GM11168 (cell line): ENCODE data around the gene BOLL.
"Not testable (repeated sequence)": the region's sequence is repeated elsewhere in the genome, so short reads cannot be mapped to it uniquely, and the experiment has no call there.

Experiments
- in situ Hi-C: fragments of 300-500 bp; cut with MboI; formaldehyde crosslinking; loops from one replicate; pipeline ENCODE4 v1.12.0; 2022; ENCODE audit warnings: low sequenced_read_pairs; ENCODE audit not compliant: unreplicated experiment

Gene BOLL

DNA sequence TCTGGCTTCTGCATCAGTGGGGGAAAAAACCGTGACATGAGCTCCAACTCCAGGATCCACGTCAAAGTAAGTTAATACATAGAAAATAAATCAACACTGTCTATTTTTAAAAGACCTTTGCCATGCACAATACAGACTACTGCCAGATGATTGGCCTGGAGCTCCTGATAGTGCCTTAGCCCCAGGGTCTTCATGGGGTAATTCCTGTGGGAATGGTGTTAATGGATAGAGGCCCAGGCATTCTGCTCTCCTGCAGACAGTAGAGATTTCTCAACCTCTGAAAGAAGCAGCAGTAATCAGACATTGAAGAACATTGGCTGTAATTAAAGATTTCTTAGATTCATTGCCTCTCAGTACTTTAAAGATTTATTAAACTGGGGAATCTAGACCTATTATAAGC lies 15.0 kb upstream of the BOLL start:
- in situ Hi-C loops = loop anchor here (25.0 kb wide), 1 partner anchor 487 kb away; no protein-coding TSS in a partner anchor

DNA sequence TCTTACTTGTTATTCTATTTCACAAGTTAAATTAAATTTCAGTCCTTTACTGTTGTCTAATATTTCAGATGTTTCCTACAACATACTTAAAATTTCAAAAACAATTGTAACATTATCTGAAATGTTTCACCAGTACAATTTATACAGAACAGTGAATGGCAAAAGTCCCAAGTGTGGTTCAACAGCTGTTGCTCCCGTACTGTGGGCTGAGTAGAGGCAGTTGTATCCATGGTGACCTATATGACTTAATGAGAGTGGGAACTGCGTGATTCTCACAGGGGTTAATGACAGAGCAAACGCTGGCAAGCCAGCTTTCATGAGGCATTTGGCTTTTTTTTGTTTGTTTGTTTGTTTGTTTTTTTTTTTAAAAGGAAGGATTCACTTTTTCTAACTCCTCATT lies 13.9 kb upstream of the BOLL start:
- in situ Hi-C loops = no loop called here

DNA sequence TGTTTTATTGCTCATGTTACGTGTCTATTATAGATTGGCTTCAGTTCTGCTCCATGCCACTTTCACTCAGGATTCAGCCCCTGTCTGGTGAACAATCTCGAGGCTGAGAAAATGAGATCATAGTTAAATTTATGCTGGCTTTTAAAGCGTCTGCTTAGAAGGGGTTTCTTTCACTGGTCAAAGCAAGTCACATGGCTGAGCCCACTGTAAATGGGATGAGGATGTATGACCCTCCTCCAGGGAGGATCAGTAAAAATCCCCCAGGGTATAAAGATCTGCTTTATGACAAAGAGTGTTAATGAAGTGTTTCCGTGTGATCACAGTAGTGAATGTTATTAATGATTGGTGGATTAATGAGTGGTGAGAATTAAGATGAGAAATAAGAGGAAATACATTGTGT lies 13.1 kb upstream of the BOLL start:
- in situ Hi-C loops = no loop called here

DNA sequence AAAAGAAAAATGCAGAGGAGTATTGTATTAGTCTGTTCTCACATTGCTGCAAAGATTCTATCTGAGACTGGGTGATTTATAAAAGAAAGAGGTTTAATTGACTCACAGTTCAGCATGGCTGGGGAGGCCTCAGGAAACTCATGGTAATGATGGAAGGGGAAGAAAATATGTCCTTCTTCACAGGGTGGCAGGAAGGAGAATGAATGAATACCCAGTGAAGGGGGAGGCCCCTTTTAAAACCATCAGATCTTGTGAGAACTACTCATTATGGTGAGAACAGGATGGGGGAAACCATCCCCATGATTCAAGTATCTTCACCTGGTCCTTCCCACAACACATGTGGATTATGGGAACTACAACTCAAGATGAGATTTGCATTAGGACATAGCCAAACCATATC lies 10.2 kb upstream of the BOLL start:
- in situ Hi-C loops = no loop called here

DNA sequence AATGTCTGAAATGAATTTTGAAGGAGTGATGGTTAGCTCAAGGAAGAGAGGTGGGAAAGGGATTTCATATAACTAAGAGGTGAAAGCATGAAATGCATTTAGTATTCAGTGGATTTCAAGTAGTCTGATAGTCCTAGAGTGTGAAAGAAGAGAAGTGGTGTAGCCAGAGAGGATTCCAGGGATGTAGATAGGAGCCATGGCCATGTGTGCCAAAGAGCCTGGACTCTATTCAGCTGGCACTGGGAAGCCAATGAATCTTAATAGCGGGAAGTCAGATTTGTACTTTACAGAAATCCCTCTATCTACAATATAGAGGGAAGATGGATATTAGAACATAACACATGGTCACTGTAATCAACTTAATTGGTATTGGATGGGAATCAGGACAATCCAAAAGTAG lies 8.3 kb upstream of the BOLL start:
- in situ Hi-C loops = no loop called here

DNA sequence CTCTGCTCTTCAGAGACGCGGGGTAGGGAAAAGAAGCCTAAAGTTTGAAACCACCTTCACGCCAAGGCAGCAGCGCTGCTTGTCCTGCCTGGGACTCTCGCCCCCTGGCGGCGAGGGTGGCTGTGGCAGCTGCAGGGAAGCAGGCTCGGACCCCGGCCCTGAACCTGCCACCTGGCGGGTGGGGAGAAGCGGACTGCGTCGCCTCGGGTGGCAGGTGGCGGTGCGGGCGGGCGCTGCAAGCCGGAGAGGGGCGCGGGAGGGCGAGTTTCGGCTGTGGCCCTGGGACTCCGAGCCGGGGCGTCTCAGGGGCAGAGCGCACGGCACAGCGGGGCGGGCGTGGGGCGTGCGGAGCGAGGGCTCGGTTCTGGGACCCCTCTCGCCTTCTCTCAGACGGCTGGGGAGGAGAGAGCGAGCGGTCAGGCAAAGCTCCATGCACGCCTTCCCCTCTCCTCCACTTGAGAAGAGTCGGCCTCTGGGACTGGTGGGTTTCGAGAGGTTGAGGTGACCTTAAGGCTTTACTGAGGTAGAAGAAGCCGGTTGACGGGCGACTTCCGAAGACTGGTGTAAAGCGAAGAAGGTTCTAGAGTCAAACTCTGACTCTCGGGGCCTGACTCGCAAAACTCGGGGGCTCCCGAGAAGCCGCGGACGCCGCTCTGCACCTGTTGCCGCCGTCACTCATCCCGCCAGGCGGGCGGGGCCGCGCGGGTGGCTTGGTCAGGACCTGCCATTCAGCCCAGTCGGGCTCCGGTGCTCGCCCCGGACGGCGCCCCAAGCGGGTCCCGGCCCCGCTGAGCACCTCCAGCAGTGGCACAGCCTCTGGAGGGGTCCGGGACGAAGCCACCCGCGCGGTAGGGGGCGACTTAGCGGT lies 1.1 kb upstream of the BOLL start:
- in situ Hi-C loops = no loop called here

DNA sequence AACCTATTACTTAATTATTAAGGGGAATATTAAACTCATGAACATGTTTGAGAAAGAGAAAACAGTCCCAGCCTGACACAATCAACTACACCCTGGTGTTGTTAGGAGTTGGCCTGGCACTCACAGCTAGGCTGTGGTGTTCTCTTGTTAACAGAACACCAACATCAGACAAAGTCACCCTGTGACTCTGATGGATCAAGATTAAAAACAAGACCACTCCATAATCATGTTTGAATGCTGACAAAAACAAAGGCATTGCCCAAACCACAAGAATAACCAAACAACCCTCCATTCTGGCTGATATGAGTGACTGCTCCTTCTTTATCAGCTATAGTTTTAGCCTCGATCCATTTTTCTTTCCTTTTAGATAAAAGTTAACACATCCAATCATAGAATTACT lies 3.0 kb downstream of the BOLL start:
- in situ Hi-C loops = no loop called here

DNA sequence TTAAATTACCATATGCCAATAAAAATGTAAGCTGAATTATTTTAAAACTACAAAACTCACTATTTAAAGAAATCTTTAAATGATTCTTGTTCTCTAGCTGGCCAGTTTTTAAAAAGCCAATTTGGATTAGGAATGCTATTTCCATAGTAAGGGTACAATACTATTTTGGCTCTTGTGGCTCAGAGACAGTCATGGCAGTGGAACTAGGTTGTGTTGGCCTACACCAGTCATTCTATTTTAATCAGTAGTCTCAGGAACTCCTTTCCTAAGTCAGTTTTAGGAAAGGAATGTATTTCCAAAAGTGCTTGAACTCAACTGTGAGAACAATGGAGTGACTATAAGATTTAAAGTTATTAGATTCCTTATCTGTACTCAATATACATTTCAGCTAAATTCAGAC lies 5.9 kb downstream of the BOLL start:
- in situ Hi-C loops = loop anchor here (5.0 kb wide), 1 partner anchor 72 kb away; the partner anchor contains the start of gene MARS2

DNA sequence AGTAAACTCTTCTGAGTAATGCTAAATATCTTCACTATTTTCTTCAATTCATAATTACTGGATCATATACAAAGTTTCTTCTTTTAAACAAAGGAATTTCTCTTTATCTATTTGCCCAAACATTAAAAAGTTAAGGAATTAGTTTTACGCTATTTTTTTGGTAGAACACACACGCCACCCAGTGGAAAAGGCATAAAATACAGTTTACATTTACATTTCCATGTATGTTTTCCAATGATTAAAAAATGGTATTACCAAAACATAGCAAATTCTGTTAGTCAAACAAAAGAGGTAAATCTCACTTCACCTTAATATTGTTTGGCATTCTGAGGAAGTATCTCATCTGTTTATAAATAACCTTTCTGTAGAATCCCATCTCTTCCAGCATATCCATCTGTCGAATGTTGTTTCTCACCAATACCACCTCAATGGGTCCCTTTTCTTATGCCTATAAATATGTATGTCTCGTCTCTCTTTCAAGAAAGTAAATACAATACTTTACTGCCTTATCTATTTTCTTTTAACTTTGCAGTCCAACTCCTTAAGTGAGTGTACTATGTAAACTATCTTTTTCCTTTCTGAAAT lies 7.2 kb downstream of the BOLL start:
- in situ Hi-C loops = loop anchor here (5.0 kb wide), 1 partner anchor 71 kb away; the partner anchor contains the start of gene MARS2

DNA sequence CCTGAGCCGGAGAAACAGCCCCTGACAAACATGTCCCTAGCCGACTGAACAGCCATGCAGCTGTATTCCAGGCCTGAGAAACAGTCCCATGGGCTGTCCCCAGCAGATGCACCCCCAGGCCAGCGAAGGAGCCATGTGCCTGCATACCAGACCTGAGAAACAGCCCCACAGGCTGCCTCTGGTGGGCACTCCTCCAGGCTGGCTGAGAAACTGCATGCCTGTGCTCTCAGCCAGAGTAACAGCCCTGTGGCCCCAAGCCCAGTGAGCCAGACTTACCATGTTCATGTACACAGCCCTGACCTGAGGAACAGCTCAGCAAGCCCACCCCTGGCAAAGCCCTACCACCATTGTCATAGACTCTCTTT lies 24.8 kb downstream of the BOLL start:
- in situ Hi-C loops = no loop called here

DNA sequence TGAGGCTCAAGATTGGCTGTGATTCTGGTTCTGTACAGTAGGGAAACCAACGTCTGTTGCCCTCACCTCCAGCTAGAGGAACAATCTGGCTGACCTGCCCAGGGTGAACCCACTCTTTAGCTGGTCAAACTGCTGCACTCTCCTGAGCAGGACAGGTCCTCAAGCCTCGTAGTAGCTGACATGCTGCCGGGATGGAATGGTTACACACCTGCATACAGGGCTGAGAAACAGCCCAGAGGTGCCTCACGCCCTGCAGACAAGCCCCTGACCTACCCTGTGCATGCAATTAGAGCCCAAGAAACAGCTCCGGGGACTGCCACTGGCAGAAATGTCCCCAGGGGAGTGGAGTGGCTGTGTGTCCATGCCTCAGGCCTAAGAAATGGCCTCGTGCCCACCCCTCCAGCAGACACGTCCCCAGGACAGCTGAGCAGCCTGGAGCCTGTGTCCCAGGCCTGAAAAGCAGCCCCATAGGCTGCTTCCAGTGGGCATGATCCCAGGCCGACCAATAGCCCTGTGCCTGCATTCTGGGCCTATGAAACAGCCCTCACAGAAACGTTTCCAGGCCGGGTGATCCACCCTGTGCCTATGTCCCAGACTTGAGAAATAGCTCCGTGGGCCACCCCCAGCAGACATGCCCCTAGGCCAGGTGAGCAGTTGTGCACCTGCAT lies 25.4 kb downstream of the BOLL start:
- in situ Hi-C loops = no loop called here

DNA sequence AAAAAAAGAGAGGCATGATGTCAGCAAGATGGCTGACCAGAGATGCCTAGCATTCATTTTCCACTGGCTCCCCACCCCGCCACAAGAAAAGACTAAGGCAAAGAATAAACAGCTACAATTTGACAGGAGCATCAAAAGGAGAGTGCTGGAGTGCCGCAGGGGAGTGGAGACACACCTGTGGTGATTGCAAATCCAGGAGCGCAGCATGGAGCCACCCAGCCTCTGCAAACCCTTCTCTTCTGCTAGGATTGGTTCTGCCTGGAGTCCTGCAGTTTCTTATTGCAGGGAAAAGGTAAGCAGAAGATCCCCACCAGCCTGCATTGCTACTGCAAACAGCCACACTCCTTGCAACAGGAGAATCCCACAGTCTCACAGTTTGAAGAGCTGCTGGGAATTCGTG lies 26.1 kb downstream of the BOLL start:
- in situ Hi-C loops = no loop called here

DNA sequence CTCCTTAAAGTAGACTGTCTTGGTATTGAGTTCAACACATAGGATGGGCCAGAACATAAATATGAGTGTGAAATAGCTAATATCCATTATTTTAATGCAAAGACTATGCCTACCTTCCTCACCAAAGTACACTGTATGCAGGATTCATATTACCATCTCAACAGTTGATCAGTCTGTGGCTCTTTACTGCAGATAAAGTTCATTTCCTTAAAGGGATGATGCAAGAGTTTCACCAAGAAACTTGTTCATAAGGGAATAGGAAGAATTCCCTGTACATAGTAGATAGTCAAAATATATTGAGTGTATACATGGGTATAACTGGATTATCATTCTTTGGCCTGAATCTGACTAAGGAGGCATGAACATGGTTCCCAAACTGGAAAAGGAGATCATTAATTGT lies 44.9 kb downstream of the BOLL start:
- in situ Hi-C loops = no loop called here

DNA sequence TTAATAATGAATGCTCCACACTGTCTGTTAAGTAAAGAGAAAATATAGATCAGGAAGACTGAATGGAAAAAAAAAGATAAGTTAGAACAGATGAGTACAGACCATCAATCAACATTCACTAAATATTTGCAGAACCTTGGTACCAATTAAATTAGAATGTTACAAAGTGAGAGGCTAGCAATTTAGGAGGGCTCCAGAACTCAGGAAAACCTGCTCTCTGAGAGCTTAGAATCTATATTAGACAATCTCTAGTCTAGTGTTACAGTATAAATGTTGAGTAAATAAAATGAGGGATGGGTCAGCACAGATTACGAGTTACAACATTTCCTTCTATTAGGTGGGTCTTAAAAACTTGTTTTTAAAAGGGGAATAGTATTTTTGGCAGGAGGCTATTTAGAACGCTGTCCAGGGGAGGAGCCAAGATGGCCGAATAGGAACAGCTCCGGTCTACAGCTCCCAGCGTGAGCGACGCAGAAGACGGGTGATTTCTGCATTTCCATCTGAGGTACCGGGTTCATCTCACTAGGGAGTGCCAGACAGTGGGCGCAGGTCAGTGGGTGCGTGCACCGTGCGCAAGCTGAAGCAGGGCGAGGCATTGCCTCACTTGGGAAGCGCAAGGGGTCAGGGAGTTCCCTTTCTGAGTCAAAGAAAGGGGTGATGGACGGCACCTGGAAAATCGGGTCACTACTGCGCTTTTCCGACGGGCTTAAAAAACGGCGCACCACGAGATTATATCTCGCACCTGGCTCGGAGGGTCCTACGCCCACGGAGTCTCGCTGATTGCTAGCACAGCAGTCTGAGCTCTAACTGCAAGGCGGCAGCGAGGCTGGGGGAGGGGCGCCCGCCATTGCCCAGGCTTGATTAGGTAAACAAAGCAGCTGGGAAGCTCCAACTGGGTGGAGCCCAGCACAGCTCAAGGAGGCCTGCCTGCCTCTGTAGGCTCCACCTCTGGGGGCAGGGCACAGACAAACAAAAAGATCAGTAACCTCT lies 56.3 kb downstream of the BOLL start:
- in situ Hi-C loops = not testable (repeated sequence)

DNA sequence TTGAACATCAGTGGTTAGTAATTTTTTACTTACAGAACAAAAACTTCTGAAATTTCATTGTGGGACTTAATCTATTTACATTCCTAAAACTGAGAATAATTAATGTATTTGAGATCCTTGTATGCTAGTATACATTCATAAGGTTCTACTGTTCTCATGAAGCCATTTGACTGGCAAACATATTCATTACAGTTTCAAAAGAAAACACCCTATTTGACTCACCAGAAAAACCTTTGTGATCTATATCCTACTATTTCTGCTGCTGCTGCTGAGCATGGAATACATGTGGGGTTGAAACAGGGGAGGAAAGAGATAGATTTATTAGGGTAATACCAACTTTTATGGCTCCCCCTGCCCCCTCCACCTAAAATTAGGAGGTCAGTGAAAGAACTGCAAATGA lies 58.1 kb downstream of the BOLL start:
- in situ Hi-C loops = no loop called here

DNA sequence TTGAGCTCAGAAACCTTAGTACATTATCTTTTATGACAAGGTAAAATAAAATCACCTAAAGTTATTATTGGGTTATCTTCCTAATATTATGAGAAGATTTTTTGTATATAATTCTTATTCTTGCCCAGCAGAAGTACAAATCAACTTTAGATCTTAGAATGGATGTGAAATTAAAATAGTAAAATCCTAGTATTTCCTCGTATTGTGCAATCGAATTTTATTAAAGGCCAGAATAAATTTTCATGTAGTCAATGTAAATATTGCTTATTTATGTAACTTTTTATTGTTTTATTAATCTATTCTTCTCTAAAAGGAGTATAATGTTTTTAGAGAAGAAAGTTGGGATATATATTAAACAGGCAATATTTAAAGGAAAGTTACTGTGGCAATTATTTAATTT lies 67.3 kb downstream of the BOLL start:
- in situ Hi-C loops = no loop called here

DNA sequence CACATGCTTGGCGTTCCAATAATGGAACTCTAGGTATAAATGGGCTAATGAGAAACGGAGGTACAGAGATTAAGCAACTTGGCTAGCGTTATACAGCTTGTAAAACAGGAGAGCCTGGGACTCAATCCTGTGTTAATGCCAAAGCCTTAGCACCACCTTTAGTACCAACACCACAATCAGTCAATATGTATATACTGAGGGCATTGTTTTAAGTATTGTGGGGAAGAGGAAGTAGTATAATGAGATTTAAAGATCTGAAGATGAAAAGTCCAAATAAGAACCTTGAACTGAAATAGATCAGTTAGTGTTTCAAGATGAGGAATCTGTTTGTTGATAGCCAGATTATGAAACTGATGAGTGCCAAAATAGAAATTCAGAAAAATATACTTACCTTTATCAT lies 71.8 kb downstream of the BOLL start:
- in situ Hi-C loops = no loop called here

DNA sequence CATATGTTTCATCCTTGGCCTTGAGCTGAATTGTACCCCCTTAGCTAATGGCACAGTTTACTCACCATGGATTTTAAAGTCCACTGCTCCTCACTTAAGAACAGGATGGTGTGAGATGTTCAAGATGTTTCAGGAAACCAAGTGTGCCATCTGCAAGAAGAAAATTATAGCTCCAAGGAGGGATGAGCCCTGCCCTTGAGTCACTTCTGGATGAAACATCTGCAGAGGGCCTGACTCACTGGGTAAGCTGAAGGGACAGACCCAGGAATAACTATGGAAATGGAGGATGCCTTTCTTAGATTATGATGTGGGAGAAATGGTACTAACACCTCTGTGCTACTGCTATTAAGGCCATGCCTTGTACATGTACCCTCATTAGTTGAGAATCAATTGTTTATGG lies 73.5 kb downstream of the BOLL start:
- in situ Hi-C loops = no loop called here

DNA sequence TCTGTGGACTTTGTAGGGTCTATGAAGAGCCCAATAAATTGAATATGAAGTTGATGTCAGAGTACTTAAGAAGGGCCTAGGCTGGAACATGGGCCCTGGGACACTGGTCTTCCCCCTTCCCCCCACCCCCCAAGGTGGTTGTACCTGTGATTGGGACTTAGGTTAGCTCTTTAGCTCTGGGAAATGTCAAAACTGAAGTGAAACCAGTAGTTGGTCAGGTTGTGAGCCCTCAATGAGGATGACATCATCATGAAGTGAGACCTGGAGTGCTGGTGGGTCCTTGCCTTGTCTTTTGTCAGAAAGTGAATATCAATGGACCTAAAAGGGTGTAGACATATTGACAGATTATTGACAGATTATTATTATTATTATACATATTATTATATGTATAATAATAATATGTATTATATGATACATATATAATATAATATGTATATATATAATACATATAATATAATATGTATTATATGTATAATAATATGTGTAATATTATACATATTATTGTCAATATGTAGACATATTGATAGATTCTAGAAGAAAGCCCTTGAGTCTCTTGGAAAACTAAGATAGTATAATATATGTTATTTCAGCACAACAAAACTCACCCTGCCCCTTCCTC lies 74.6 kb downstream of the BOLL start:
- in situ Hi-C loops = no loop called here

DNA sequence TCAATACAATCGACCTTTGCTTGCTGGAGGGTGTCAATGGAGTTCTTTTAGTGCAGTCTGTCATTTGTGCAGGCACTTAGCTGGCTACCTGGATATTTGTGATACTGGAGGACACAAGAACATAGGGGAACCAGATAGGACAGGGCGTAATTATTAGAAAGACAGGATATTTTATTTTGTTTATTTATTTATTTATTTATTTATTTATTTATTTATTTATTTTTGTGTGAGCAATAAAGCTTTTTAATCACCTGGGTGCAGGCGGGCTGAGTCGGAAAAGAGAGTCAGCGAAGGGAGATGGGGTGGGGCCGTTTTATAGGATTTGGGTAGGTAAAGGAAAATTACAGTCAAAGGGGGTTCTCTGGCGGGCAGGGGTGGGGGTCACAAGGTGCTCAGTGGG lies 76.0 kb downstream of the BOLL start:
- in situ Hi-C loops = loop anchor here (5.0 kb wide), 1 partner anchor 68 kb away; no protein-coding TSS in a partner anchor
